GM13977 (cell line): Measurements from ENCODE around the gene CLDN14.

Experiments used
- DNase-seq: peaks from one replicate; pipeline ENCODE4 v3.0.0; 2012; ENCODE audit warnings: low spot score
- CTCF ChIP-seq: IDR thresholded peaks from 2 replicates; pipeline ENCODE4 v1.5.1; 2012; ENCODE audit warnings: mild to moderate bottlenecking, control low read depth; ENCODE audit not compliant: insufficient read depth; ENCODE audit errors: extremely low read depth, missing control alignments
- in situ Hi-C: fragments of 300-500 bp; cut with MboI; formaldehyde crosslinking; loops from one replicate; pipeline ENCODE4 v1.12.0; 2022; ENCODE audit warnings: low sequenced_read_pairs, low pct_unique_long_range_greater_than_20kb, mixed read lengths, inconsistent platforms; ENCODE audit not compliant: unreplicated experiment

CLDN14 gene

GRCh38 chr21:36479415-36480402, at the start of gene CLDN14:
TSS of gene CLDN14 (minus strand) at chr21:36480122. CDS start at chr21:36461695, 18,427 bp downstream.
- no peak for TF ChIP-seq CTCF
- no peak for DNase-seq
- in situ Hi-C loops, result no loop called here

- no peak for TF ChIP-seq CTCF
- in situ Hi-C loops, result no loop called here
- DNase-seq, result no peak
Observed at GRCh38 chr21:36528716-36529115, 48.8 kb upstream of the CLDN14 start.

DNA sequence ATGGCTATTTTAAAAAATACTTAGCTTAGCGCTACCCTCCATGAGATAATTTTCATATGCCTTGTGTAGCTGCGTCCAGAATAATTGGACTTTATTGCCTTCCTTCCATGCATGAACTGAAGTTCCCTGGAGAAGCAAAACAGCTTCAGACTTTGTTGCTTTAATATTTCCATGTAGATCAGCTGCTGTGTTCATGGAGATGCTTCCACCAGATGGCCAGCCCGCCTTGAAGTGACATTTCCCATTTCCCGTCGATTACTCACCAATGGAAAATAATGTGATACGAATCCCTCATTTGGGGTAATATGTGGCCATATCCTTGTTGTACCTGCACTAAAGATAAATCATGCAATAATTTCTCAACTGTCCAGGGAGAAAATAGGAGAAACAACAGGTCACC, 47.4 kb upstream of the CLDN14 start:
- no peak for DNase-seq
- no peak for TF ChIP-seq CTCF
- in situ Hi-C loops, result no loop called here

GRCh38 chr21:36526104-36526503, 46.2 kb upstream of the CLDN14 start:
- in situ Hi-C loops, result no loop called here
- TF ChIP-seq CTCF, result no peak
- no peak for DNase-seq

DNA sequence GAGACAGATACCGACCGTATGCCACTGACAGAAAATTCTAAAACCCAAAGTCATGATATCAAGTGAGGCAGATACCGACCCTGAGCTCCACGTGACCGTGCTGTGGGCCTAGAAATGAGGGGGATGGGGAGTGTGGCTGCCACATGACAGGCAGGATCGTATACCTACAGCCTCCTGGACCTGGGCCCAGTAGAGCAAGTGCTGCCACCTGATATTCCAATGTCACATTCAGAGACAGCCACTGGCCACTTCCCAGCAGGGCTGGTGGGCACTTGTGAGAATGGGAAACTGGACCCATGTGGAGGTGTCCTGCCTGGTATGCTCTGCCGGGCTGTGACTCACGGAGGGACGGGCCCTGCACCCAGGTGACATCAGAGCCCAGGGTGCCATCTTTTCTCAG, 44.6 kb upstream of the CLDN14 start:
- in situ Hi-C loops, result no loop called here
- no peak for DNase-seq
- no peak for TF ChIP-seq CTCF

GRCh38 chr21:36522219-36522808, 42.4 kb upstream of the CLDN14 start:
- no peak for DNase-seq
- no peak for TF ChIP-seq CTCF
- in situ Hi-C loops, result no loop called here
